Measurements from ENCODE around the gene MIEF1.

MIEF1 gene

GRCh38 chr22:39528080-39528661 is 26.1 kb downstream of the MIEF1 start:
- no peak overlapping the region for H3K9ac ChIP-seq (ENCODE audit: low read length)
- no peak overlapping the region for H3K4me3 ChIP-seq (ENCODE audit: low read length)
- no peaks in the 10 kb centered on the region for H3K27me3 ChIP-seq (ENCODE audit: control insufficient read depth, insufficient read depth, low read length)
- peaks cover 11% of the 10 kb centered on the region for H3K4me1 ChIP-seq (ENCODE audit: control insufficient read depth, low read depth, low read length)
- peaks cover 26% of the 10 kb centered on the region for H3K36me3 ChIP-seq (ENCODE audit: control insufficient read depth, low read depth, low read length)
- no peak overlapping the region for H3K27ac ChIP-seq (ENCODE audit: low read length)
- H3K9me3 ChIP-seq (ENCODE audit: control insufficient read depth, low read depth, low read length), result no peaks in the 10 kb centered on the region

GRCh38 chr22:39528681-39529486 is 26.8 kb downstream of the MIEF1 start:
- H3K4me3 ChIP-seq (ENCODE audit: low read length), result no peak overlapping the region

GRCh38 chr22:39529487-39529851 is 27.4 kb downstream of the MIEF1 start:
- Histone ChIP-seq H3K4me1 (ENCODE audit: control insufficient read depth, low read depth, low read length) (peaks cover 16% of the 10 kb centered on the region), H3K9ac (ENCODE audit: low read length) (no peak overlapping the region), H3K36me3 (ENCODE audit: control insufficient read depth, low read depth, low read length) (peaks cover 18% of the 10 kb centered on the region), H3K27me3 (ENCODE audit: control insufficient read depth, insufficient read depth, low read length) (no peaks in the 10 kb centered on the region), H3K27ac (ENCODE audit: low read length) (no peak overlapping the region), H3K4me3 (ENCODE audit: low read length) (no peak overlapping the region), H3K9me3 (ENCODE audit: control insufficient read depth, low read depth, low read length) (no peaks in the 10 kb centered on the region)

More at GRCh38 chr22:39528681-39529486, 26.8 kb downstream of the MIEF1 start:
- H3K27ac ChIP-seq (ENCODE audit: low read length), result no peak overlapping the region
- H3K9ac ChIP-seq (ENCODE audit: low read length), result no peak overlapping the region
- peaks cover 11% of the 10 kb centered on the region for H3K4me1 ChIP-seq (ENCODE audit: control insufficient read depth, low read depth, low read length)
- no peaks in the 10 kb centered on the region for H3K27me3 ChIP-seq (ENCODE audit: control insufficient read depth, insufficient read depth, low read length)
- no peaks in the 10 kb centered on the region for H3K9me3 ChIP-seq (ENCODE audit: control insufficient read depth, low read depth, low read length)
- H3K36me3 ChIP-seq (ENCODE audit: control insufficient read depth, low read depth, low read length), result peaks cover 23% of the 10 kb centered on the region

GRCh38 chr22:39530116-39530515 is 28.0 kb downstream of the MIEF1 start:
- H3K27me3 ChIP-seq (ENCODE audit: control insufficient read depth, insufficient read depth, low read length), result no peaks in the 10 kb centered on the region
- no peak overlapping the region for H3K27ac ChIP-seq (ENCODE audit: low read length)
- peaks cover 20% of the 10 kb centered on the region for H3K4me1 ChIP-seq (ENCODE audit: control insufficient read depth, low read depth, low read length)
- no peak overlapping the region for H3K4me3 ChIP-seq (ENCODE audit: low read length)
- H3K9ac ChIP-seq (ENCODE audit: low read length), result no peak overlapping the region
- H3K36me3 ChIP-seq (ENCODE audit: control insufficient read depth, low read depth, low read length), result peaks cover 12% of the 10 kb centered on the region
- H3K9me3 ChIP-seq (ENCODE audit: control insufficient read depth, low read depth, low read length), result no peaks in the 10 kb centered on the region

- Histone ChIP-seq H3K27ac (ENCODE audit: low read length) (no peak overlapping the region), H3K27me3 (ENCODE audit: control insufficient read depth, insufficient read depth, low read length) (no peaks in the 10 kb centered on the region), H3K4me1 (ENCODE audit: control insufficient read depth, low read depth, low read length) (peaks cover 27% of the 10 kb centered on the region), H3K9ac (ENCODE audit: low read length) (no peak overlapping the region), H3K36me3 (ENCODE audit: control insufficient read depth, low read depth, low read length) (peaks cover 12% of the 10 kb centered on the region), H3K9me3 (ENCODE audit: control insufficient read depth, low read depth, low read length) (no peaks in the 10 kb centered on the region), H3K4me3 (ENCODE audit: low read length) (peak overlapping the region; percentile 4)
These were observed 28.7 kb downstream of the MIEF1 start for GRCh38 chr22:39530692-39531331.

- Histone ChIP-seq H3K27me3 (ENCODE audit: control insufficient read depth, insufficient read depth, low read length) (no peaks in the 10 kb centered on the region), H3K9me3 (ENCODE audit: control insufficient read depth, low read depth, low read length) (no peaks in the 10 kb centered on the region), H3K4me1 (ENCODE audit: control insufficient read depth, low read depth, low read length) (peaks cover 28% of the 10 kb centered on the region), H3K9ac (ENCODE audit: low read length) (peak within 1 kb of the TSS; percentile 86), H3K36me3 (ENCODE audit: control insufficient read depth, low read depth, low read length) (peaks cover 12% of the 10 kb centered on the region), H3K27ac (ENCODE audit: low read length) (peak within 1 kb of the TSS; percentile 39), H3K4me3 (ENCODE audit: low read length) (peak within 1 kb of the TSS; percentile 93)
These were observed 30.4 kb downstream of the MIEF1 start, which contains the start of gene RPS19BP1 for GRCh38 chr22:39532215-39533073. TSS of gene RPS19BP1 (minus strand) at chr22:39532748. CDS start at chr22:39532738, 10 bp downstream.

- no peaks in the 10 kb centered on the region for H3K27me3 ChIP-seq (ENCODE audit: control insufficient read depth, insufficient read depth, low read length)
- H3K4me1 ChIP-seq (ENCODE audit: control insufficient read depth, low read depth, low read length), result peaks cover 30% of the 10 kb centered on the region
- H3K27ac ChIP-seq (ENCODE audit: low read length), result no peak overlapping the region
- H3K9ac ChIP-seq (ENCODE audit: low read length), result no peak overlapping the region
- peak overlapping the region; percentile 45 for H3K4me3 ChIP-seq (ENCODE audit: low read length)
- H3K9me3 ChIP-seq (ENCODE audit: control insufficient read depth, low read depth, low read length), result no peaks in the 10 kb centered on the region
- peaks cover 6% of the 10 kb centered on the region for H3K36me3 ChIP-seq (ENCODE audit: control insufficient read depth, low read depth, low read length)
These were observed 32.0 kb downstream of the MIEF1 start for GRCh38 chr22:39534092-39534506.

- Histone ChIP-seq H3K36me3 (ENCODE audit: control insufficient read depth, low read depth, low read length) (peaks cover under 1% of the 10 kb centered on the region), H3K4me1 (ENCODE audit: control insufficient read depth, low read depth, low read length) (peaks cover 28% of the 10 kb centered on the region), H3K27me3 (ENCODE audit: control insufficient read depth, insufficient read depth, low read length) (no peaks in the 10 kb centered on the region), H3K9me3 (ENCODE audit: control insufficient read depth, low read depth, low read length) (no peaks in the 10 kb centered on the region), H3K4me3 (ENCODE audit: low read length) (peak overlapping the region; percentile 45), H3K27ac (ENCODE audit: low read length) (no peak overlapping the region), H3K9ac (ENCODE audit: low read length) (no peak overlapping the region)
These were observed 32.7 kb downstream of the MIEF1 start for GRCh38 chr22:39534591-39535356.

GRCh38 chr22:39535357-39535725 is 33.3 kb downstream of the MIEF1 start:
- Histone ChIP-seq H3K27me3 (ENCODE audit: control insufficient read depth, insufficient read depth, low read length) (no peaks in the 10 kb centered on the region), H3K27ac (ENCODE audit: low read length) (no peak overlapping the region), H3K36me3 (ENCODE audit: control insufficient read depth, low read depth, low read length) (no peaks in the 10 kb centered on the region), H3K9ac (ENCODE audit: low read length) (no peak overlapping the region), H3K9me3 (ENCODE audit: control insufficient read depth, low read depth, low read length) (no peaks in the 10 kb centered on the region), H3K4me1 (ENCODE audit: control insufficient read depth, low read depth, low read length) (peaks cover 28% of the 10 kb centered on the region), H3K4me3 (ENCODE audit: low read length) (peak overlapping the region; percentile 18)

- peaks cover 26% of the 10 kb centered on the region for H3K4me1 ChIP-seq (ENCODE audit: control insufficient read depth, low read depth, low read length)
- H3K4me3 ChIP-seq (ENCODE audit: low read length), result no peak overlapping the region
- no peak overlapping the region for H3K27ac ChIP-seq (ENCODE audit: low read length)
- no peaks in the 10 kb centered on the region for H3K9me3 ChIP-seq (ENCODE audit: control insufficient read depth, low read depth, low read length)
- H3K36me3 ChIP-seq (ENCODE audit: control insufficient read depth, low read depth, low read length), result no peaks in the 10 kb centered on the region
- no peaks in the 10 kb centered on the region for H3K27me3 ChIP-seq (ENCODE audit: control insufficient read depth, insufficient read depth, low read length)
- no peak overlapping the region for H3K9ac ChIP-seq (ENCODE audit: low read length)
These were observed 33.9 kb downstream of the MIEF1 start for GRCh38 chr22:39535831-39536449.
